GM18861 (cell line): ENCODE data around the gene PRR22.

ENCODE experiments used
- ATAC-seq: cut with Tn5 transposase; IDR thresholded peaks from one replicate; pipeline ENCODE4 v1.9.1; 2021; ENCODE audit not compliant: unreplicated experiment

PRR22 gene

DNA sequence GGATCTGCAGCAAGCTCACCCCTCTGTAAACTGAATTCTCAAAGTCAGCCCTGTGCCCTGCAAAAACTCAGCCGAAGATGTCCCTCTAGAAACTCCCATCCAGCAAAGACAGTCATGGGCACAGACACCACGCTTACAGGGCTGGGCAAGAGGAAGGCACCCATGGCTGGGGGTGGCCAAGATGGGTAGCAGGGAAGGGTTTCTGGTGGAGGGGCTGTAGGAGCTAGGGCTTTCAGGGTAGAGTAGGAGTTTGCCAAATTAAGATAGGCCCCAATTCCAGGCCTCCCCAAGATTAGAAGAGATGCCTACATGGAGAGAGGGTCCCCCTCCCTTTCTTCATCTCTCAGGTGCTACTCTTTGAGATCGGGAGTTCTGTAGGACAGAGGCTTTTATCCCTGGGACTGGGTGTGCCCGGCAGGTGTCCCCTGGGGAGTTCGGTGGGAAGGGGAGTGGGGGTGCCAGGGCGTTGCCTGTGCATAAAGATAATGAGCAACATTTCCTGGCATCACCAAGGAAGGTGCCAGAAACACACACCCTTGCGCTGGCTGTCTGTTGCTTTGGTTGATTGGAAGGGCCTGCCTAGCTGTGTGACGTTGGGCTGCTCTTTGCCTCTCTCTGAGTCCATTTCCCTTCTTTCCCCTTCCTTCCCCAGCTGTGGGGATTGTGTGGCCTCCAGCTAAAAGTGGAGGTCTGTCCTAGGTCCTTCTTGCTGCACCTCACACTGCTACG lies 29.7 kb upstream of the PRR22 start:
- no peak for ATAC-seq

GRCh38 chr19:5811117-5811516 lies 26.6 kb upstream of the PRR22 start:
- no peak for ATAC-seq

- ATAC-seq: no peak
These were observed 24.9 kb upstream of the PRR22 start for GRCh38 chr19:5809469-5809868.

DNA sequence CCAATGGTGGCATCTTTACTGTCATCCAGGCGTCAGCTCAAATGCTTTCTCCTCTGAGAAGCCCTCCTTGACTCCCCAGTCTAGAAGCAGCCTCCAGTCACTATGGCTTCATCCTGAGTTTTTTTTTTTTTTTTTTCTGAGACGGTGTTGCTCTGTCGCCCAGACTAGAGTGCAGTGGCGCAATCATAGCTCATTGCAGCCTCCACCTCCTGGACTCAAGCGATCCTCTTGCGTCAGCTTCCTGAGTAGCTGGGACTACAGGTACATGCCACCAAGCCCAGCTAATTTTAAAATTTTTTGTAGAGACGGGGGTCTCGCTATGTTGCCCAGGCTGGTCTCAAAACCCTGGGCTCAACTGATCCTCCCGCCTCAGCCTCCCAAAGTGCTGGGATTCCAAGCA lies 24.5 kb upstream of the PRR22 start:
- ATAC-seq: no peak

DNA sequence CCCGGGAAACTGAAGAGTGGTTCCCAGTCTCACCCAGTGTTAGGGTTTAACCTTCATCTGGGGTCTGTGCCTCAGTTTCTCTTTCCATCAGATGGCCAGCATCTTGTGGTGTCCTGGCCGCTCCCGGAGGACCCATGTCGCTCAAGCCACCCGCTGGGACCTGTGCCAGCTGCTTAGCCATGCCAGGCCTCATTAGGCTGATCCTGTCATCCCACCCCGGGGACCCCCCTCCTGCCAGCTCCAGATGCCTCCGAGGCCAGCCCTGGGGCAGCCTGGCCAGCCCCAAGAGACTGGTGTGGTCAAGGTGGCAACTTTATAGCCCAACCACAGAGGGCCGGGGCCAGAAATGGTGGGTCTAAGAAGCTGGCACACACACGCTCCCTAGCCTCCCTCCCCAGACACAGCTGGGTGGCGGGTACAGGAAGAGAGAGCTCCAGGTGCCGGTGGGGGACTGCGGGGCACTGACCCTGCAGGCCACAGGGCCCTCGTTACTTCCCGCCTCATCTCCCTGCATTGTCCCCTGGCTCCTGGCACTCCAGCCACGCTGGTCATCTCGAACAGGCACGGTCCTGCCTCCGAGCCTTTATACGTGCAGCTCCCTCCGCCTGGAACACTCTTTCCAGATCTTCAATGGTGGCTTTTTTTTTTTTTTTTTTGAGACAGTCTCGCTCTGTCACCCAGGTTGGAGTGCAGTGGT lies 23.7 kb upstream of the PRR22 start:
- no peak for ATAC-seq

- no peak for ATAC-seq
These were observed 22.4 kb upstream of the PRR22 start for GRCh38 chr19:5806905-5807304.

- no peak for ATAC-seq
These were observed 21.6 kb upstream of the PRR22 start for GRCh38 chr19:5806133-5806489.

DNA sequence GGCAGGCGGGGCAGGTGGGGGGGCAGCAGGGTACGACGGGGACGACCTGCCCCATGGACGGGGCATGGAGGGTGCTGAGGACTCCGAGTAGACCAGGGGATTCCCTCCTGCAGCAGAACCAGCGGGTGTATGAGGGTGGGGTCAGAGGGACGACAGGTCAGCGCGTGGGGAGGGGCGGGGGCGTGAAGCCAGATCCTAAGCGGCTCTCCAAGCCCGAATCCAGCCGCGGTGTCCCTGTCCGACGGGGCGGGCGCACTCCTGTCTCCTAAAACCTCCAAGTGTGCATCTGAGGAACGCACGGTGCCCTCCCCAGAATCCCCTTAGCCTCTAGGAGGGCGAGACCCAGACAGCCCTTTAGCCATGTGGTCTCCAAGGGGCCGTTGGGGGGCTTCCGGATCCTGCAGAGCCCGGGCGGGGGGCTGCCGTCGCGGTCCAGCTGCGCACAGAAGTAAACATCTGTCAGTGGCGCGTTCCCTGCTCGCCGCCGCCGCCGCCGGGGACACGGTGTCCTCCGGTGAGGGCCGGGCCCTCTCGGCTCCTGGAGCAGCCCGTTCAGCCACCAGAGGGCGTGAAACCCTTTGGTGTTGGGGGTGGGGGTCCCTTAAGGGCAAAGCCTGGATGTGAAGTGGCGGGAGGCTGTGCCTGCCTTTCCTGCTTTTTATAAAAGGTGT lies 21.1 kb upstream of the PRR22 start:
- no peak for ATAC-seq

- ATAC-seq: no peak
These were observed 20.2 kb upstream of the PRR22 start, which contains the start of gene NRTN for GRCh38 chr19:5804516-5805461. NRTN (plus strand) TSS chr19:5805067; CDS start chr19:5824166, 19,099 bp downstream.

DNA sequence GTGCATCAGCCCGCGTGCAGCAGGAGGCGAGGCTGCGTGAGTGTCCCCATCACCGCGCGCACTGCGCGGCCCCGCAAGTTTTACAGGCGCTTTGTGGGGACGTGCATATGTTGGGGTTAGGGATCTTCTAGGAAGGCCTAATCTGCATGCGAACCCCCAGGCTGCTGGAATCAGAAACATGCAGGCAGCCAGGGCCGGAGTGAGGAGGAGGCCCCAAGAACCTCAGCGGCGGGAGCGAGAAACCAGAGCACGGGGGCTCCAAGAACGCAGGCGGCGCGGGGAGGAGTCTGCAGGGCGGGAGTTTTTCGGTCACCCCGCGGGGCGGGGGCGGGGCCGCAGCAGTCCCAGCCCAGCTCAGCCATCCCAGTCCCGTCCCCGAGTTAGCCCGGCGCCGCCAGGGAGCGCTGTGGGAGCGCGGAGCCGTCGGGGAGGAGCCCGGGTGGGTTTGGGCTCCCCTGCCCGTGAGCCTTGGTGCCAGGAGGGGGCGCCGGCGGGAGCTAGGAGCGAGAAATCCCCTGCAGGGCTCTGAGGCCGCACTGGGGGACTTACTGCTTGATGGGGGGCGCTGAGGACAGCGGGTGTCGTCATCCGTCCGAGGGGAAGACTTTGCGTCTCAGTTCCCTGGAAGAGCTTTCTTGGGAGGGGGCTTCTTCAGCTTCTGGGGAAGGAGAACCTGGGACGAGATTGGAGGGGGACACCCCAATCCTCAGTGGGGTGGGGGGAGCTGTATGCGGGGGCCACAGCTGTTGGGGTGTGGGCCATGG lies 19.4 kb upstream of the PRR22 start:
- peak; percentile 78 for ATAC-seq

DNA sequence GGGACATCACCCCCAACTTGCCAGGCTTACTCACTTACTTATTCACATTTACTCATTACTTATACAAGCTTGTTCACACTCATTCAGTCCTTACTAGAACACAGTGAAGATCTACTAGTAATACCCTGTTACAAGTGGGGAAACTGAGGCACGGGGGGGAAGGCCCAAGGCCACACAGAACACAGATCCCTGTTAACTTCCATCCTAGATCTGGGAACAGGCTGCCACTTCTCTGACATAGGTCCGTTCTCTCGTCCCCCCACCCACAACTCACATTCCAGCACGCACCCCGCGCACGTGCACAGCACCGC lies 18.9 kb upstream of the PRR22 start:
- ATAC-seq: no peak

GRCh38 chr19:5801796-5802619 lies 17.5 kb upstream of the PRR22 start:
- no peak for ATAC-seq

DNA sequence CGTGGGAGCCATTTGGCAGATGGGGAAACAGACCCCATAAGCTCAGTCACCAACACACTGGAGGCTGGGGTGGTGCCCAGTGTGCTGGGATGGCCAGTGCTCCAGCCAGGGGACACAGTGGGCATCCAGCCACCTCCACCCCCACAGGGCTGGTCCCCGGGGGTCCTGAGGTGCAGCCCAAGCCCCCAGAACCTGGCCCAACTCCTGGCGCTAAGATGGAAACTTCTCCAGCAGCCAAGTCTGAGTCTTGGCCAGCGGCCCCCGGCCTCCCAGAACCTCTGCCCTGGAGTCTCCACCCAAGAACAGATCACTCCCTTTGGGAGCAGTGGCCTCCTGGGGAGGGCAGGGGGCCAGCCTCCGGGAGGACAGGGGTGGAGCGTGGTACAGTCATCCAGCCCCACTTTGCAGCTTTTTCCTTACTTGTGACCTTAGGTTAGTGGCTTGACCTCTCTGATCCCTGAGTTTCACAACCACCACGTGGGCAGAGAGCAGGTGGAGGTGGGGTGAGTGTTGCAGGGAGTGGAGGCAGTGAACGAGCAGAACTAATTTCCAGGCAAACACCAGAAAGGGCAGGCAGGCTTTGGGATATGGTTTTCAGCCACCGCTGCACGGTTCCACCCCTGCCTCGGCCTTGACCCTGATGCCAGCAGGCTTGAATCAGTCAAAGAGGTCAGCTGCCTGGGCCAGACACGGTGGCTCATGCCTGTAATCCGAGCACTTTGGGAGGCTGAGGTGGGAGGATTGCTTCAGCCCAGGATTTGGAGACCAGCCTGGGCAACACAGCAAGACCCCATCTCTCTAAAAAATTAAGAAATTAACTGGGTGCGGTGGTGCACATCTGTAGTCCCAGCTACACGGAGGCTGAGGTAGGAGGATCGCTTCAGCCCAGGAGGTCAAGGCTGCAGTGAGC lies 16.1 kb upstream of the PRR22 start:
- ATAC-seq: no peak

GRCh38 chr19:5799247-5800241 lies 15.0 kb upstream of the PRR22 start:
- no peak for ATAC-seq

DNA sequence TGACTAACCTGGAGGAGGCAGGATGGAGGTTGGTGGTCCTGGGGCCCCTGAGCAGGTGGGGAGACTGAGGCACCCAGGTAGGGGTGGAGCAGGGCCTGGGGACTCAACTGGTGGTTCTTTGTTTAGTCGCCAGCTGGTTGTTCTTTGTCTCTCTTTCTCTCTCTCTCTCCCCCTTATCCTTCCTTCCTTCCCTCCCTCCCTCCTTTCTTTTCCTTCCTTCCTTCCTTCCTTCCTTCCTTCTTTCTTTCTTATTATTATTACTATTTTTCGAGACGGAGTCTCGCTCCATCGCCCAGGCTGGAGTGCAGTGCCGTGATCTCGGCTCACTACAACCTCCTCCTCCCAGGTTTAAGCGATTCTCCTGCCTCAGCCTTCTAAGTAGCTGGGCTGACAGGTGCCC lies 13.7 kb upstream of the PRR22 start:
- ATAC-seq: no peak

- ATAC-seq: no peak
These were observed 10.9 kb upstream of the PRR22 start for GRCh38 chr19:5795382-5795919.

- ATAC-seq: no peak
These were observed 8.6 kb upstream of the PRR22 start for GRCh38 chr19:5793188-5793587.
